Measurements from ENCODE around the gene NRF1.
"Not testable (repeated sequence)": the region's sequence is repeated elsewhere in the genome, so short reads cannot be mapped to it uniquely, and the experiment has no call there.

The NRF1 gene

DNA sequence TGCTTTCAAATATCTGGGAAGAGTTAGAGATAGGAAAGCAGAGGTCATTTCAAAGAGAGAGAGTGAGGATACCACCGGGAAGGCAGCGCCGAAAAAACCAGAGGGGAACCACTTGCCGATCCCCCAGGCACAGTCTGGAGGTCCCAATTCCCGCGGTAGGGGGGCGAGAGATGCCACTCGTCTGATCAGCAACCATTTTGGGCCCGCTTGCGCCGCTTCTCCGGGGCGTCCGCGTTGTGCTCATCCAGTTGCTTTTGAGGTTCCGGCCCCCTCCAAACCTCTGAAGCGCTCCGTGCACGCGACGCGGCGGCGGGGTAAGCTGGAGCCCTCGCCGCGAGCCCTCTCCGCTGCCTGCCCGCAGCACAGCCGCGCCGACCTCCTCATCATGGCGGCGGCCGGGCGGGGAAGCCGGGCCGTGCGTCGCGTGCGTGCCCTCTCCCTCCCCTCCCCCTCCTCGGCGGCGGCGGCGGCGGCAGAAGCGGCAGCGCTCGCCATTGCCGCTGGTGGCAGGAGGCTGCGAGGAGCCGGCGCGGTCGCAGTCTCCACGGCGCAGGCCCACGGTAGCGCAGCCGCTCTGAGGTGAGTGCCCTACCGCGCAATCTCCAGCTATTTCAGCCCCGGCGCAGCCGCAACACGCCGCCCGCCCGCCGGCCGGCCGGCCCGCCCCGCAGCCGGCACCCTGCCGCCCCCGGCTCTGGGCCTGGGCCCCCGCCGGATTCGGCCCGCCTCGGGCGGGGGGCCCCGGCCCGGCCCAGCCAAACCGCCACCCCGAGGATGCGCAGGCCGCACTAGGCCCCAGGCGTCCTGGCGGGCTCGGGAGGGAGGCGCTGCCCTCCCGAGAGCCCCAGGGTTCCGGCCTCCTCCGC lies at the start of gene NRF1:
TSS of gene NRF1 (plus strand) at position 475 of the 866 bp plus-strand sequence. CDS start 45,632 bp downstream, outside the sequence.
- DNase-seq, result no peak

DNA sequence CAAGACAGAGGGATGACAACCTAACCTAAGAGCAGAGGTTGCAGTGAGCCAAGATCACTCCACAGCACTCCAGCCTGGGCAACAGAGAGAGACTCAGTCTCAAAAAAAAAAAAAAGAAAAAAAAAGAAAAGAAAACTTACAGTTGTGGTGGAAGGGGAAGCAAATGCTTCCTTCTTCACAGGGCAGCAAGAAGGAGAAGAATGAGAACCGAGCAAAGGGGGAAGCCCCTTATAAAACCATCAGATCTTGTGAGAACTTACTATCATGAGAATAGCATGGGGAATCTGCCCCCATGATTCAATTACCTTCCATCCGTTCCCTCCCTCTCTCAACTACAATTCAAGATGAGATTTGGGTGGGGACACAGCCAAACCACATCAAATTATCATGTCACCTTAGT lies 45.2 kb upstream of the NRF1 start:
- DNase-seq, result not testable (repeated sequence)

DNA sequence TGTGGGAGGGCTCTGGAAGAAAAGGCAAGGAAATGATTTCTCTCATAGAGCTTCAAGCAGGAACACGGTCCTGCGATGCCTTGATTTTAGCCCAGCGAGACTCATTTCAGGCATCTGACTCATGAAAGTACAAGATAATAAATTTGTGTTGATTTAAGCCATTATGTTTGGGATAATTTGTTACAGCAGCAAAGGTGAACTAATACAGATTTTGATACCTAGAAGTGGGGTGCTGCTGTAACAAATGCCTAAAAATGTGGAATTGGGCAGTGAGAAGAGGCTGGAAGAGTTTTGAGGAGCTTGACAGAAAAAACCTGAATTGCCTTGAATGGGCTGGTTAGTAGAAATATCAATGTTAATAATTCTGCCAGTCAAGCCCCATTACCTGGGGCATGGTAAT lies 44.1 kb upstream of the NRF1 start:
- no peak for DNase-seq

GRCh38 chr7:129568240-129568639 lies 43.3 kb upstream of the NRF1 start:
- DNase-seq, result no peak

GRCh38 chr7:129569326-129569725 lies 42.2 kb upstream of the NRF1 start:
- DNase-seq, result no peak

- no peak for DNase-seq
Measured at GRCh38 chr7:129569811-129570215, 41.7 kb upstream of the NRF1 start.

- DNase-seq, result no peak
Measured at GRCh38 chr7:129571201-129571600, 40.3 kb upstream of the NRF1 start.

DNA sequence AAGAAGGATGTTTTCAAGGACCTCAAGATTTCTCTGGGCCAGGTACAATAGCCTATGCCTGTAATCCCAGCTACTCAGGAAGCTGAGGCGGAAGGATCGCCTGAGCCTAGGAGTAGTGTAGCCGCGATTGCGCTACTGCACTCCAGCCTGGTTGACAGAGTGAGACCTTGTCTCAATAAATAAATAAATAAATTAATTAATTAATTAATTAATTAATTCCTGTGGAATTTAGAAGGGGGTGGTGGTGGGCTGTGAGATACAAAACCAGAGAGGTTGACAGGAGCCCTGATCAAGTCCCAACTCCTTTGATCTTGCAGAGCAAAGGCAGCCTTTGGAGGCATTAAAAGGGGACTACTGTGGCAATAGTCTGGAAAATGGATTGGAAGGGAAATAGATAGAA lies 39.3 kb upstream of the NRF1 start:
- DNase-seq, result no peak

DNA sequence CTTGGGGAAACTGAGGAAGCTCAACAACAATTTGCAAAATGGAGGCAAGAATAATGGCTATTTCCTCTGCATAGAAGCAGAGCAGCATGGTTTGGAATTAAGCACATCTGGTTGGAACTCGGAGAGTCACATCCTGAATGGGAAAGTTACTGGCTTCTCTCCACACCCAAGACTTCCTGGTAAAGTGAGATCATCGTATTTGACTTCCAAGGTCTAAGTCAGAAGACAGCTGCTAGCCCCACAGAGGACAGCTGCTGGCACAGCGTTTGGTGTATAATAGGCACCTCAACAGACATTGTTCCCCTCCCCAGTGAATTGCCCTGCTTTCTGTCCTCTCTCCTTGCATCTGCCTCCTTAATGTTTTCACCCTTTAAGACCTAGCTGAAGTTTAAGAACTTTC lies 37.0 kb upstream of the NRF1 start:
- DNase-seq, result no peak

GRCh38 chr7:129575699-129576098 lies 35.8 kb upstream of the NRF1 start:
- no peak for DNase-seq

DNA sequence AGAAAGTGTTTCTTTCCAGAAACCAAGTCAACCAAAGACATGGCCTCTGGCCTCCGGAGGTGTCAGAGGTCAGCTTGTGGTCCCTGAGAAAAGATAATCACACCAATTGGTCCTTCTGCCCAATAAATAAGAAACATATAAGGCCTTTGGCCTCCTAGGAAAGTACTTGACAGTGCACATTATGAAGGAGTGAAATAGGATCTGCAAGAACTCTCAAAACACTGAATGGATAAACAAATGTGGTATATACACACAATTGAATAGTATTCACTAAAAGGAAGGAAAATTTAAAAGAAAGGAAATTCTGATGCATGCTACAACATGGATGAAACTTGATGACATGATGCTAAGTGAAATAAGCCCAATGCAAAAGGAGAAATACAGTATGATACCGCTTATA lies 35.4 kb upstream of the NRF1 start:
- DNase-seq, result no peak

DNA sequence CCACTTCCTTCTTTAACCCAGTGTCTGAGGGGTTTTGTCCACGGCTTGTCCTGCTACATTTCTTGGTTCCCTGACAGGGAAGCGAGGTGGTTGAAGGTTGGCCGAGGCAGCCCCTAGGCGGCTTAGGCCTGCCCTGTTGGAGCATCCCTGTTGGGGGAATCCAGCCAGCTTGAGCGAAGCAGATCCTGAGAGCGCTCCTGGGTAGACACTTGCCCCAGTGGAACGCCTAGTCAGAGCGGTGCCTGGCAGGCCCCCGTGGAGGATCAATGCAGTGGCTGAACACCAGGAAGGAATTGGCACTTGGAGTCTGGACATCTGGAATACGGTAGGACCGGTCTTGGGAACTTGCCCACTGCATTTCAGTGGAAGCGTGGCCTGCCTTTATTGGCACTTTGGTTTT lies 32.7 kb upstream of the NRF1 start:
- no peak for DNase-seq

GRCh38 chr7:129586179-129586578 lies 25.3 kb upstream of the NRF1 start:
- DNase-seq, result not testable (repeated sequence)

GRCh38 chr7:129588268-129588667 lies 23.3 kb upstream of the NRF1 start:
- no peak for DNase-seq

- no peak for DNase-seq
Measured at GRCh38 chr7:129591868-129592267, 19.7 kb upstream of the NRF1 start.

DNA sequence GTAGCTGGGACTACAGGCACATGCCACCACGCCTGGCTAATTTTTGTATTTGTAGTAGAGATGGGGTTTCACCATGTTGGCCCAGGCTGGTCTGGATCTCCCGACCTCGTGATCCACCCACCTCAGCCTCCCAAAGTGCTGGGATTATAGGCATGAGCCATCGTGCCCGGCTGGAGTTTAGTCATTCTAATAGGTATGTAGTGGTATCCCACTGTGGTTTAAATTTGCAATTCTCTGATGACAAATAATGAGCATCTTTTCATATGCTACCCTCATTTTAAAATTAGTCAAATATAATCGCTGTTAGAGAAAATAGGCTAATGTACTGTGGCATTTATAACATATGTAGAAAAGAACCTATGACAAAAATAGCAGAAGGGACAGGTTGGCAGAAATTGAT lies 15.1 kb upstream of the NRF1 start:
- not testable (repeated sequence) for DNase-seq

DNA sequence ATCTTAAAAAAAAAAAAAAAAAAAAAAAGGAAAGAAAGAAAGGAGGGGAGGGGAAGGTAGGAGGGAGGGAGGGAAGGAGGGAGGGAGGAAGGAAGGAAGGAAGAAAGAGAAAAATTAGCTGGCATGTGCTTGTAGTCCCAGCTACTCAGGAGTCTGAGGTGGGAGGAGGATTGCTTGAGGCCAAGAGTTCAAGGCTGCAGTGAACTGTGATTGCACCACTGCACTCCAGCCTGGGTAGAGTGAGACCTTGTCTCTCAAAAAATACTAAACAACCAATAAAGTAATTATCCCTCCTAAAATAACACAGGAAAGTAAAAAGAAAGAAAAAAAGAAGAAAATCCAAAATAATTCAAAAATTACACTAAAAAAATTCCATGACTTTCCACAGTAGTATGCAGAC lies 13.8 kb upstream of the NRF1 start:
- DNase-seq, result no peak

DNA sequence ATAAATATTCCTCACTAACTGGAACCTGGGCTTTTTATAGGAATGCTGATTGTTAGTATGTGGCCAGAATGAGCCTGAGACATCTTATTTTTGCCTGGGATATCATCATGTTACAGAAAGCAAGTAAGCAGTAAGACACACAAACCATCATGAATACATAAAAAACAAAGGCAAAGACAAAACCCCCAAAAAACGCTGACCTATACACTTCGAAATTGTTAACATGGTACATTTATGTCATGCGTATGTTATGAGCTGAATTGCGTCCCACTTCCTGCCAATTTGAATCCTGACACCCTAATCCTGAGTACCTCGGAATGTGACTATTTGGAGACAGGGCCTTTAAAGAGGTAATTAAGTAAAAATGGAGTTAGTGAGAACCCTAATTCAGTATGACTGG lies 12.3 kb upstream of the NRF1 start:
- DNase-seq, result no peak

DNA sequence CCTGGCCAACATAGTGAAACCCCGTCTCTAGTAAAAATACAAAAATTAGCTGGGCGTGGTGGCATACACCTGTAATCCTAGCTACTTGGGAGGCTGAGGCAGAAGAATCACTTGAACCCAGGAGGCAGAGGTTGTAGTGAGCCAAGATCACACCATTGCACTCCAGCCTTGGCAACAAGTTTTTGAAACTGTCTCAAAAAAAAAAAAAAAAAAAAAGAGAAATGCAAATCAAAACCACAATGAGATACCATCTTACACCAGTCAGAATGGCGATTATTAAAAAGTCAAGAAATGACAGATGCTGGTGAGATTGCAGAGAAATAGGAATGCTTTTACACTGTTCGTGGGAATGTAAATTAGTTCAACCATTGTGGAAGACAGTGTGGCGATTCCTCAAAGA lies 7.9 kb upstream of the NRF1 start:
- DNase-seq, result not testable (repeated sequence)

- DNase-seq, result not testable (repeated sequence)
Measured at GRCh38 chr7:129604021-129604420, 7.5 kb upstream of the NRF1 start.

DNA sequence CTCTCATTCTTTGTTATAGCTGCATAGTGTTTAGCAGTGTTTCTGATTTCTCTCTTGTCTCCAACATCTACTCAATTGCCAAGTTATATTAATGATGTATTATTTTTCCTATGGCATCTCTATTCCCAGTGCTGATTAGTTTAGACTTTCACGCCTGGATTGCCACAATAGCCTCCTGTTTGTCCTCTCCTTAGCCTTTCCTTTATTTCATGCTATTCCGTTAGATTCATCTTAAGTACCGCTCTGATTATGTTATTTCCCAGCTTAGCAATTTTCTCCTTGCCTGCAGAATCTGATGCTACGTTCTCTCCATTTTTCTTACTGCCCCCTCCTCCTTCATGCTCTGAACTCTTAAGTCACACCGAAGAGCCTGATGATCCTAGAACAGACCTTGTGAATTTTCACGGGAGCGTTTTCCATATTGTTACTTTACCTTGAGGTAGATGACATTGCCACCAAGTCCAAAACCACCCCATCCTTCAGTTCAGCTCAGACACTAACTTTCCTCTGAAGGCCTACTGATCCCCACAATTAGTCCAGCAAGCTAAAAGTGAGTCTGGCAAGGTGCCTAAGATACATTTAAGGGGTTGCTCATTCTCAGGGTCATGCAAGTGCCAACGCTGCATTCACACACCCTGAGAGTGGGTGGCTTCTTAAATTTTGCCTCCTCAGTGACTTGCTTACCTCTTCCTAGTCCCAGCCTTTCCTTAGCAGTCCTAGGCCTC lies 6.6 kb upstream of the NRF1 start:
- no peak for DNase-seq

DNA sequence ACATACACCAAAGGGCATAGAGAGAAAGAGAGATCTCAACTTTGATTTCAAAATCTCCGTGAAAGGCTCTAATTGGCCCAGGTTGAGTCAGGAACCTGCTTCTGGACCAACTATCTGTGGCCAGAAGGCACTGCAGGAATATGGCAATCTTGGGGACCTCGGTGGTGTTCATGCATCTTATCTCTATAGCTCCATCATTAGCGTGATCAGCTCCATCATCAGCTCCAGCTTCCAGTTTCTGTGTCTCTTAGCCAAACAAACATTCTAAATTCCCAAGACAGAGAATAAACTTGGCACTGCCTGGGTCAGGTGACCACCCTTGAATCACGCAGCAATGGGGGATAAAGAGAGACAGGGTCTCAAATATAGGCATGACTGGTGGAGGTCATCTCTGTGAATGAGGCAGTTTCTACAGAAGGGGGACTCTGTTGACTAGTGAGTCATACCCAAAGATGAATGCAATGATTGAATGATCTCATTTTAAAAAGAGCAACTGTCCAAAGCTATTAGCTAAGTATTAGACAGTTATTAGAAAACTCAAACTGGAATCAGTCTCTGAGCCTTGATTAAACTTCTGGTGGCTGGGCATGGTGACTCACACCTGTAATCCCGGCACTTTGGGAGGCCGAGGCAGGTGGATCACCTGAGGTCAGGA lies 5.4 kb upstream of the NRF1 start:
- DNase-seq, result no peak

DNA sequence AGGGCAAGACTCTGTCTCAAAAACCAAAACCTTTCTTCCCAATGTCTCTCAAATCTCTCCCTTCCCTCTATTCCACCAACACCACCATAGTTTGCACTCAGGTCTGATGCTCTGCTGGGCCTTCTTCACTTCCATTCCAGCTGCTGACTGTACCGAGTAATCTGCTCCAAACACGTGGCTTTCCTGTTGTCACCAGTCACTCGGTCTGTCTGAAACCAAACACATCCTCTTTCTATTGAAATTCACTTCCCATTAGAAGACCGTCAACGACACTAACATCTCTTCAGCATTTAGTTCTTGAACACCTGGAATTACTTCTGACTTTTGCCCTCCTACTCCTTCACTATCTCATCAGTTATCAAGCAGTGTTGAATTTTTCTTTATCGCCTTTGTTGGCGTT lies 4.7 kb upstream of the NRF1 start:
- DNase-seq, result no peak

Measured in SIG-M5 (cell line).